Osteoblast (primary cell): ENCODE data around the gene EXOC1. TPM values are rescaled to one million over a fixed set of nuclear protein-coding genes. Genes with fewer than 3 reads are reported as not detected.
"Not testable (repeated sequence)": the region's sequence is repeated elsewhere in the genome, so short reads cannot be mapped to it uniquely, and the experiment has no call there.

Experiments
- DNase-seq: peaks from one replicate; pipeline ENCODE4 v3.0.0; 2011; ENCODE audit warnings: low spot score, mixed read lengths; ENCODE audit not compliant: insufficient read length; ENCODE audit errors: missing footprints
- H2AFZ ChIP-seq: 2 replicates; pipeline ENCODE4 v1.6.0; 2011; ENCODE audit warnings: mild to moderate bottlenecking, low read length
- H3K27ac ChIP-seq: 2 replicates; pipeline ENCODE4 v1.5.1; 2011; ENCODE audit warnings: mild to moderate bottlenecking, low read depth, low read length, moderate library complexity
- H3K27me3 ChIP-seq: 2 replicates; pipeline ENCODE4 v1.6.0; 2012; ENCODE audit warnings: mild to moderate bottlenecking, control low read depth, inconsistent platforms, low read length, moderate library complexity; ENCODE audit not compliant: insufficient read depth
- H3K36me3 ChIP-seq: 2 replicates; pipeline ENCODE4 v1.5.1; 2011; ENCODE audit warnings: mild to moderate bottlenecking, low read length, control low read depth, moderate library complexity; ENCODE audit not compliant: insufficient read depth
- H3K4me1 ChIP-seq: 2 replicates; pipeline ENCODE4 v1.5.1; 2011; ENCODE audit warnings: mild to moderate bottlenecking, low read length, control low read depth, moderate library complexity; ENCODE audit not compliant: insufficient read depth
- H3K4me2 ChIP-seq: 2 replicates; pipeline ENCODE4 v1.6.0; 2011; ENCODE audit warnings: mild to moderate bottlenecking, low read length; ENCODE audit not compliant: insufficient read depth
- H3K4me3 ChIP-seq: fragments of 200-600 bp; sonication (generic); 3 replicates; pipeline ENCODE4 v1.5.1; 2012; ENCODE audit warnings: mild to moderate bottlenecking, low read length, inconsistent platforms; ENCODE audit not compliant: insufficient read depth
- H3K79me2 ChIP-seq: 2 replicates; pipeline ENCODE4 v1.6.0; 2012; ENCODE audit warnings: mild to moderate bottlenecking, low read length, control low read depth, inconsistent platforms; ENCODE audit not compliant: insufficient read depth
- H3K9me3 ChIP-seq: 2 replicates; pipeline ENCODE4 v1.5.1; 2011; ENCODE audit warnings: low read depth, low read length, control low read depth
- H4K20me1 ChIP-seq: 2 replicates; pipeline ENCODE4 v1.6.0; 2012; ENCODE audit warnings: mild to moderate bottlenecking, low read length, control low read depth; ENCODE audit not compliant: insufficient read depth
- total RNA-seq: library from RNA; depleted of rRNA; stranded (reverse); fragments of >200 nt; gene quantifications from 2 replicates; pipeline ENCODE4 v1.2.3, GENCODE V29; 2012
- TF ChIP-seq, protein P1 (sequence below): IDR thresholded peaks from 2 replicates; pipeline ENCODE4 v1.5.1; 2011; ENCODE audit warnings: mild to moderate bottlenecking, low read depth, low read length, moderate library complexity; ENCODE audit errors: extremely low read depth

The EXOC1 gene
- total RNA-seq, 1 donor = 48.9 TPM

GRCh38 chr4:55933611-55934010, 80.2 kb downstream of the EXOC1 start:
- Histone ChIP-seq H3K4me1 (no peaks in the 10 kb centered on the region), H2AFZ (no peak overlapping the region), H3K4me2 (no peak overlapping the region), H3K4me3 (no peak overlapping the region), H3K27ac (no peak overlapping the region), H3K27me3 (no peaks in the 10 kb centered on the region), H4K20me1 (no peaks in the 10 kb centered on the region), H3K9me3 (peaks cover 2% of the 10 kb centered on the region), H3K79me2 (no peaks in the 10 kb centered on the region), H3K36me3 (no peaks in the 10 kb centered on the region)
- DNase-seq = no peak
- TF ChIP-seq, protein P1, sequence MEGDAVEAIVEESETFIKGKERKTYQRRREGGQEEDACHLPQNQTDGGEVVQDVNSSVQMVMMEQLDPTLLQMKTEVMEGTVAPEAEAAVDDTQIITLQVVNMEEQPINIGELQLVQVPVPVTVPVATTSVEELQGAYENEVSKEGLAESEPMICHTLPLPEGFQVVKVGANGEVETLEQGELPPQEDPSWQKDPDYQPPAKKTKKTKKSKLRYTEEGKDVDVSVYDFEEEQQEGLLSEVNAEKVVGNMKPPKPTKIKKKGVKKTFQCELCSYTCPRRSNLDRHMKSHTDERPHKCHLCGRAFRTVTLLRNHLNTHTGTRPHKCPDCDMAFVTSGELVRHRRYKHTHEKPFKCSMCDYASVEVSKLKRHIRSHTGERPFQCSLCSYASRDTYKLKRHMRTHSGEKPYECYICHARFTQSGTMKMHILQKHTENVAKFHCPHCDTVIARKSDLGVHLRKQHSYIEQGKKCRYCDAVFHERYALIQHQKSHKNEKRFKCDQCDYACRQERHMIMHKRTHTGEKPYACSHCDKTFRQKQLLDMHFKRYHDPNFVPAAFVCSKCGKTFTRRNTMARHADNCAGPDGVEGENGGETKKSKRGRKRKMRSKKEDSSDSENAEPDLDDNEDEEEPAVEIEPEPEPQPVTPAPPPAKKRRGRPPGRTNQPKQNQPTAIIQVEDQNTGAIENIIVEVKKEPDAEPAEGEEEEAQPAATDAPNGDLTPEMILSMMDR = no peak

- H3K36me3 ChIP-seq, H3K9me3 ChIP-seq, H3K4me3 ChIP-seq, H3K27ac ChIP-seq, H3K79me2 ChIP-seq, H3K4me1 ChIP-seq, H2AFZ ChIP-seq, H3K27me3 ChIP-seq, H3K4me2 ChIP-seq, H4K20me1 ChIP-seq, DNase-seq: not testable (repeated sequence)
Observed at GRCh38 chr4:55935907-55936306, 82.5 kb downstream of the EXOC1 start.

DNA sequence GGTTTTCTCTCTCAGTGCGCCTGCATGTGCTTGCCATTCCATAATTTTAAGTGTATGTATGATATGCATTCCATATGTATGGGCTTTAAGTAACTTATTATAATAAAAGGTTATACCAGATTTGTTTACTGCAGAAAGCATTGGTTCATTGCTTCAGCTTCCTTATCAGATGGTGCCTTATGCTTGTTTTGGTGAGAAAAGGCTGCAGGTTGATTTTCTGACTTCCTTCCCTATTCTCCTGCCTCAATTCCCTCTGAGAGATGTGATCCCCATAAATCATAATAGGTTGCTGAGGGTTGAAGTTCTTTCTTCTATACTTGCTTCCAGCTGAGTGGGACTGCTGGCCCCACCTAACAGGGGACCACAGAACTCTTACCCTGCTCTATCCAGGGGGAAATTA, 85.0 kb downstream of the EXOC1 start:
- no peak overlapping the region for H3K4me2 ChIP-seq
- no peaks in the 10 kb centered on the region for H4K20me1 ChIP-seq

DNA sequence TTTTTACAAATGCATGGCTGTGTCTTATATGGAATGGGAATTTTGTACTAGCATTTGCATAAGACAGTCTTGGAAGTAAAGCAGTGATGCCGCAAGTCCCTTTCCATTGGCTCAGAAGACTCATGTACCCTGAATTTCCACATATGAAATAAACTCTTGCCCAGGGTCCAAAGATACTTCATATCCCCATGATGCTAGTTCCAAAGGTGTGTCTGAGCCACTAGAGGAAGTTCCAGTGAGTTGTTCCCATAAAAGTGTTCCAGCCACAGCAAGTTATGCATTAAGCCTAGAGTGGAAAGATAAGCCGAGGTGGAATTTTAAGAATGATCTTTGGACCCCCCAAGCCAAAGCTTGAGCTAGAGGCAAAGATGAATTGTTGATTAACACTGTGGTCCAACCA, 86.0 kb downstream of the EXOC1 start:
- Histone ChIP-seq H3K4me3 (no peak overlapping the region), H3K27ac (no peak overlapping the region), H3K4me2 (no peak overlapping the region), H3K36me3 (no peaks in the 10 kb centered on the region), H3K9me3 (peaks cover 2% of the 10 kb centered on the region), H4K20me1 (no peaks in the 10 kb centered on the region), H3K4me1 (no peaks in the 10 kb centered on the region), H3K79me2 (no peaks in the 10 kb centered on the region), H2AFZ (no peak overlapping the region), H3K27me3 (no peaks in the 10 kb centered on the region)
- no peak for DNase-seq
- TF ChIP-seq, protein P1 = no peak

More for the DNA sequence above, 85.0 kb downstream of the EXOC1 start:
- no peaks in the 10 kb centered on the region for H3K79me2 ChIP-seq
- H3K36me3 ChIP-seq = no peaks in the 10 kb centered on the region
- no peak for DNase-seq
- H3K4me3 ChIP-seq = no peak overlapping the region
- TF ChIP-seq, protein P1 = no peak
- peaks cover 2% of the 10 kb centered on the region for H3K9me3 ChIP-seq
- H3K27ac ChIP-seq = no peak overlapping the region
- no peak overlapping the region for H2AFZ ChIP-seq
- no peaks in the 10 kb centered on the region for H3K27me3 ChIP-seq
- no peaks in the 10 kb centered on the region for H3K4me1 ChIP-seq
